Central memory CD8-positive, alpha-beta T cell (primary cell): ENCODE data around the gene CDH20.

Source experiments
- ATAC-seq: fragments of 150-1000 bp; cut with Tn5 transposase; replicated peaks from 2 replicates; pipeline ENCODE4 v1.10.0; 2022; ENCODE audit warnings: mild to moderate bottlenecking, moderate FRiP score, moderate number of reproducible peaks; ENCODE audit not compliant: poor library complexity, severe bottlenecking; ENCODE audit errors: extremely low read depth
- DNase-seq, 2 donors: peaks; one replicate each; pipeline ENCODE4 v3.0.0; 2021; ENCODE audit warnings: low spot score in 2 of 2
- H3K27ac Mint-ChIP-seq: one replicate; pipeline ENCODE4 v1.8.0; 2022; ENCODE audit warnings: low read depth, mild to moderate bottlenecking, moderate library complexity, mixed read lengths
- H3K27me3 Mint-ChIP-seq: one replicate; pipeline ENCODE4 v1.8.0; 2022; ENCODE audit warnings: mixed read lengths
- H3K36me3 Mint-ChIP-seq: one replicate; pipeline ENCODE4 v1.8.0; 2022; ENCODE audit warnings: mild to moderate bottlenecking, moderate library complexity, mixed read lengths; ENCODE audit not compliant: insufficient read depth
- H3K4me1 Mint-ChIP-seq: one replicate; pipeline ENCODE4 v1.8.0; 2022; ENCODE audit warnings: mixed read lengths
- H3K4me3 Mint-ChIP-seq: one replicate; pipeline ENCODE4 v1.8.0; 2022; ENCODE audit warnings: mild to moderate bottlenecking, moderate library complexity, mixed read lengths
- H3K9me3 Mint-ChIP-seq: one replicate; pipeline ENCODE4 v1.8.0; 2022; ENCODE audit warnings: mixed read lengths

Gene CDH20

DNA sequence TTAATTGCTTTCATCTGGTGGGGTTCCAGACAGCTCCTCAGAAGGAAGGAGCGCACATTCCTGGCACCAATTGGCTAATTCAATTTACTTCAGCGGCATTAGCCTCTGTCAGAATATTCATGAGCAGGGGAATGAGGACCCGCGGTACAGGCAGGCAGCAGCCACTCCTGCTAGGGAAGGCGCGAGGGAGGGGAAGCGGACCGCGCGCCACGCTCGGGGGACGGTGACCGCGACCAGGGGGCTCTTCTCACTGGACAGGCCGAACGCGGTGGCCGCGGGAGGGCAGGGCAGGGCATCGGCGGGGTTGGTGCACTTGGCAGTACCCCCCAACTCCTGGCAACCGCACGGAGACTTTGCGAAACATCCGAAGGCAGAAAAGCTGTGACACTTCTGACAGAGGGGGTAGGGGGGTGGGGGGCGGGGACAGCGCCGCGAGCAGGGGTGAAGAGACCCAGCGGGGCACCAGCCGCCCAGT lies at the start of gene CDH20:
CDH20 (plus strand) TSS at position 160 of the 475 bp plus-strand sequence.
- DNase-seq (no peak), ATAC-seq (no peak)
- H3K9me3 Mint-ChIP-seq = peaks cover 5% of the 10 kb centered on the region
- no peaks in the 10 kb centered on the region for H3K36me3 Mint-ChIP-seq
- no peaks in the 10 kb centered on the region for H3K4me1 Mint-ChIP-seq
- H3K4me3 Mint-ChIP-seq = no peak within 1 kb of the TSS
- H3K27me3 Mint-ChIP-seq = peaks cover 15% of the 10 kb centered on the region
- no peak within 1 kb of the TSS for H3K27ac Mint-ChIP-seq

DNA sequence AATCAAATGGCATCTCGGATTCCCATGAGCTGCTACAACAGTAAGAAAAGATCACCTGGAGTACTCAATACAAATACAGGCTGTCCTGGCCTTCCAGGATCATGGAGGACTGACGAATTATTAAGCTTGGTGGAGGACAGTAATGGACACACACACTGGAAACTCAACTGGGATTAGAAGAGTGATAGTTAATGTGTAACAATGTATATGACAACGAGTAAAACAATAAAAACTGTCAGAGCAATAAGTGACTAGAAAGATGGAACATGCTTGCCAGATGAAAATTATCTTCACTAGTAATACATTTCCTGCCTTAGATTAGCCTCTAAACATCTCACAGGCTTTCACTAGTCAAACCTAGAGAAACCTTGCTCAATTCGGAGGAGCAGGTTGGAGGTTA lies 49.2 kb upstream of the CDH20 start:
- H3K4me3 Mint-ChIP-seq = no peak overlapping the region
- DNase-seq = no peak

DNA sequence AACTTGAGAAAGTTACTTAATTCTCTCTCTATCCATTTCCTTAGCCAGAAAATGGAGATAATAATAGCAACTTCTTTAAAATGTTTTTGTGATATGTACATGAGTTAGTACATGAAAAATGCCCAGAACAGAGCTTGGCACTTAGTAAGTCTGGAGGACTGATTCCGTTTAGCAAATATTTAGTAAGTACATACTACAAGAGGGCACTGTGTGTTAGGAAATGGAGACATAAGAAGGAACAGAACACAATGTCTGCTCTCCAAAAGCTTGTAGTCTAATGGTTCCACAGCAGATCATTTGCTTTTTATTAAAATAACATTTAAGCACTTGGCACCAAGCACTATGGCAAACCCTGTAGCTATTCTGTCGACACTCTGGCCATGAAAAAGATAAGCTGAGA lies 47.5 kb upstream of the CDH20 start:
- ATAC-seq = no peak
- Mint-ChIP-seq H3K27ac (no peak overlapping the region), H3K36me3 (no peaks in the 10 kb centered on the region), H3K9me3 (peaks cover 15% of the 10 kb centered on the region), H3K4me1 (no peaks in the 10 kb centered on the region), H3K27me3 (no peaks in the 10 kb centered on the region), H3K4me3 (no peak overlapping the region)
- DNase-seq = no peak

More for the DNA sequence above, 49.2 kb upstream of the CDH20 start:
- Mint-ChIP-seq H3K27me3 (no peaks in the 10 kb centered on the region), H3K27ac (no peak overlapping the region), H3K36me3 (no peaks in the 10 kb centered on the region), H3K4me1 (no peaks in the 10 kb centered on the region), H3K9me3 (peaks cover 24% of the 10 kb centered on the region)
- no peak for ATAC-seq

DNA sequence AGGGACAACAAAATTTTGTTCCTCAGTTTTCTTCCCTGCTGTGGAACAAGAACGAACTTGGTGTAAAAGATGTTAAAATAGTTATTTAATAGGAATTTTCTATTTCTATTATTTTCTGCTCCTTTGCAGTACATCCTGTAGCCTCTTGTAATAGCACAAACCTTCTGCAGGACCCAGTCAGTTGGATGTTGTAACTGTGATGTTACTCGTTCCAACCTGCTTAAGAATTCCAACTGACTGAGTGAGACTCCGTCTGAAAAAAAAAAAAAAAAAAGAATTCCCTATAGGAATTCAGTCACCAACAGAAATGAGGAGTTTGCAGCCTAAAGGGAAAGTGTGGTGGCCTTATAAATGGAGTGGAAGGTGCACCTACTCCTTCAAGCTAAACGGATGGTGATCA lies 46.4 kb upstream of the CDH20 start:
- Mint-ChIP-seq H3K4me1 (no peaks in the 10 kb centered on the region), H3K27me3 (no peaks in the 10 kb centered on the region), H3K4me3 (no peak overlapping the region), H3K9me3 (peaks cover 11% of the 10 kb centered on the region), H3K36me3 (no peaks in the 10 kb centered on the region), H3K27ac (no peak overlapping the region)
- no peak for ATAC-seq
- no peak for DNase-seq

DNA sequence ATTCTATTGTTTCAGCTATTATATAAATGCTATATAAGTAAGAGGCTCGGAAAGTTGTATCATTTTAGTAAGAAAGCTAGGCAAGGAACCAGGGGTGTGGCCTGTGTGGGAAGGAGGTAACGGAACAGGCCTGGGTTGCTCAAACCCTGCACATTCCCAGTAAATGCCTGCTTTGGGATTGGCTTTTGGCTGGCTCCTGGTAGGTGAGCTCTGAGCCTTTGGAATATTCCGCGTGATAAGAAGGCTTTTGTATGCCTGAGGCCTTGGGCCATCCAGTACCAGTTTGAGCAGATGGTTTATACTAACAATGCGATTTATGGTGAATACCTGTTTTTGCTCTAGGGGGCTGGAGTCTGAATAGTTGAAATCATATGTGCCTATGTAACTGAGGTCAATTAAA lies 42.6 kb upstream of the CDH20 start:
- ATAC-seq (no peak), DNase-seq (no peak)
- Mint-ChIP-seq H3K27ac (no peak overlapping the region), H3K4me3 (no peak overlapping the region), H3K9me3 (peaks cover 5% of the 10 kb centered on the region), H3K4me1 (no peaks in the 10 kb centered on the region), H3K27me3 (no peaks in the 10 kb centered on the region), H3K36me3 (no peaks in the 10 kb centered on the region)

DNA sequence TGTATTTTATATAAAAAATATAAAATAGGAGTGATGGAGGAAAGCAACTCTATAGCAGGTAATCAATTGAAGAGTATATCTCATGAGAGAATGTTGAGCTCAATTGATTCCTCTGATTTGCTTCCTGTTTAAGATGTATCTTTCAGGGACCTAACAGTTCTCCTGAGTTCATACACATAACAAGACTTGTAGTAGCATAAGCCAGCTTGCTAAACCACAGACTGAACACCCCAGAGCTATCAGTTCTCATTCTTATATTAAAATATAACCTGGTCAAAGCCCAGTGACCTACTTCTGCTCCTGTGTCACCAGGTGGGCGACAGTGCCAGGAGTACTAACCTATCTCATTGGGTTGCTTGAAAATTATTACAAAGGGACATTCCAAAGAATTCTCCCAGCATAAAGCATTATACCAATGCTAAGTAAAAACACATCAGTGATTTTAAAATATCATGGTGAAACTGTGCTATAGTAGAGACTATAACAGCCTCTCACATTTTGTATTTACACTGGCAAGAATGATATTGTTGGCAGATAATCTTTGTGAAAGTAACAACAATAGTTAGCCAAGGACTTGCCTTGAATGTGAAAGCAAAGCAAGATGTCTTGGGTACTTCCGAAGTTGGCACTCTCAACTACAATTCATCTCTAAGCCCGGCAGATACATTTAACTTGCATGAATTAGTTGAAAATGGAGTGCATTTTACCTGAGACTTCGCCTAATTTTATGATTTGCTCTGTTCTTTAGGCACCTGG lies 40.8 kb upstream of the CDH20 start:
- H3K36me3 Mint-ChIP-seq = no peaks in the 10 kb centered on the region
- H3K4me1 Mint-ChIP-seq = no peaks in the 10 kb centered on the region
- peaks cover 12% of the 10 kb centered on the region for H3K9me3 Mint-ChIP-seq
- no peak overlapping the region for H3K27ac Mint-ChIP-seq
- ATAC-seq (no peak), DNase-seq (no peak)
- H3K27me3 Mint-ChIP-seq = no peaks in the 10 kb centered on the region
- H3K4me3 Mint-ChIP-seq = no peak overlapping the region

DNA sequence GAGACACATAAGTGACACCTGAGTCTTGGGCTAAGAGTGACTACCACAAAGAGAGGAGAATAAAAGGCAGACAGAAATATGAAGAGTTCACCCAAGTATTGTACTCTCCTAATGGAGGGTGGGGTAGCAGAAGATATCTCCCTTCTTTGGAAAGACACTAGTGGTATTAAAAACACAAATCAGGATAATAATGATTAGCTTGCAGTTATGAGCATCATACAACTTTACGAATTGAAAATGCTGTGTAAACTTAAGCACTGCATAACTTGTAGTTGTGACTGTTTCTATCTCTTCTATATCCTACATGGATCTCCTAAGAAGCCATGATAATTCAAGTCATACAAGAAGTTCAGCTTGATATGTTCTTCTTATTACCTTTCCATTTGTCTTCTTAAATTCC lies 38.1 kb upstream of the CDH20 start:
- no peak overlapping the region for H3K27ac Mint-ChIP-seq
- H3K36me3 Mint-ChIP-seq = no peaks in the 10 kb centered on the region
- ATAC-seq = no peak
- no peak for DNase-seq
- no peak overlapping the region for H3K4me3 Mint-ChIP-seq
- no peaks in the 10 kb centered on the region for H3K27me3 Mint-ChIP-seq
- peaks cover 13% of the 10 kb centered on the region for H3K9me3 Mint-ChIP-seq
- H3K4me1 Mint-ChIP-seq = no peaks in the 10 kb centered on the region

DNA sequence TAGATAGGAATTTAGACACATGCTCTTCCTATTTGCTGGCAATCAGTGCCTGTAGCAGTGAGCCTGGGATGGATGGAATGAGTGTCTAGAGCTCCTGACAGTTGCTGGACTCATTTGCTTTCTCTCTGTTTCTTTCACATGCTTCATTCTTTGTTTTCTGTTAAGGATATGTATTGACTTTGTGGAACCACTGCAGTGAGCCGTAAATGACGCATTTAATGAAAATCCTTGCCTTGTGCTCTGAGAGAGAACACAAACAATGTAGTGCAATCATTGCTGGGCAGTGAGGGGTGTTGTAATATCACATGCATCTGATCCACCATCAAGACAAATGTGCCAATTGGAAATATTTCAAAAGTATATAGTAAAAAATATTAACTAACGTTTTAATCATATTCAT lies 25.2 kb upstream of the CDH20 start:
- ATAC-seq (no peak), DNase-seq (no peak)
- H3K4me3 Mint-ChIP-seq = no peak overlapping the region
- no peaks in the 10 kb centered on the region for H3K9me3 Mint-ChIP-seq
- no peak overlapping the region for H3K27ac Mint-ChIP-seq
- no peaks in the 10 kb centered on the region for H3K36me3 Mint-ChIP-seq
- H3K27me3 Mint-ChIP-seq = no peaks in the 10 kb centered on the region
- no peaks in the 10 kb centered on the region for H3K4me1 Mint-ChIP-seq

DNA sequence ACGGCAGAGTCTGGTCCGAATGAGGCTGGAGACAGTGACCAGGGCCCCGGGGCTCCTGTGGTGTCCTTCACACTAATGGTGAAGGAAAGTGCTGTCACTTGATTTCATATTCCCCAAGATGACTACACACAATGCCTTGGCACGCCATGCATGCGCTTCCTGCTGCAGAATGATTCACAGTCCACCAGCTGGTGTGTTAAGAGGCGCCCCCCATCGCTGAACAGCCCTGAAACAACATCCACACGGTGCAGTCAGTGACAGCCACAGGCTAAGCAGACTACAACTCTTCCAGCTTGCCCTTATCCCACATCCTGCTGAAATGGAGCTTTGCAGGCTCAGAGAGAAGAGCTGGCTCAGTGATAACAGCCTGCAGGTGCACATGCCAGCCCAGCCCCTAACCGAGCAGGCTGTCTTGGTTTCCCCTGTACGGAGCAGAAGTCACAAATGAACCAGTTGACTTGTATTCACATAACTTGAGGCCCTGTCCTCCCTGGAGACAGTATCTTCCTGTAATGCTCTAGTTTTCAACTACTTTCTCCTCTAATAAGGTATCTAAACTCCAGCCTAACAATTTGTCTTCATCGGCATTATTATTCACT lies 24.3 kb upstream of the CDH20 start:
- Mint-ChIP-seq H3K36me3 (no peaks in the 10 kb centered on the region), H3K9me3 (no peaks in the 10 kb centered on the region), H3K27ac (no peak overlapping the region), H3K27me3 (no peaks in the 10 kb centered on the region), H3K4me1 (no peaks in the 10 kb centered on the region), H3K4me3 (no peak overlapping the region)
- ATAC-seq = no peak
- DNase-seq = no peak

DNA sequence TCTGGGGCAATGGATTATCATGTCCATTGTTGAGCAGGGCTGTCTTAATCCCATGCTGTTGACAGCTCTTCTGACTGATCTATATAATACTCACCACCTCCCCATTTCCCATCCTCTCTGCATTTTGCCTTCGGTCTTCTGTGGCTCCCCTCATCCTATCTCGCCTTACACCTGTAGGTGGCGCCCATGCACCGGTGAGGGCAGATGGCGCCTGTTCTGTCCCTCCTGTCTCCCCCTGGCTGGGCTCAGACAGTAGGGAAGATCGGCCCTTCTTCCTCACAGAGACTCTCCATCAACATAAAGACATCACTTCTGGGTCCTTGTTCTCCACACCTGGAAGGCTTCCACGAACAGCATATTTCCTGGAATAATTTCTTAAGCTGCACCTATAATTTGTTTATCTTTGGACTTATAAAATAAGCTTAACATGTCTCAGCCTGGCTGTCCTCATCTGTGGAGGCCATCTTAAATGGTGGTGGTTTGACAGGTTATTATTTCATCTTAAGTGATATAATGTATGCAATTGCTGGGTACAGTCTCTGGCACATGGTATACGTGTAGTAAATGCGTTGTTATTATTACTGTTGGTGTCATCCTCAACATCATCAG lies 10.9 kb upstream of the CDH20 start:
- ATAC-seq (no peak), DNase-seq (no peak)

DNA sequence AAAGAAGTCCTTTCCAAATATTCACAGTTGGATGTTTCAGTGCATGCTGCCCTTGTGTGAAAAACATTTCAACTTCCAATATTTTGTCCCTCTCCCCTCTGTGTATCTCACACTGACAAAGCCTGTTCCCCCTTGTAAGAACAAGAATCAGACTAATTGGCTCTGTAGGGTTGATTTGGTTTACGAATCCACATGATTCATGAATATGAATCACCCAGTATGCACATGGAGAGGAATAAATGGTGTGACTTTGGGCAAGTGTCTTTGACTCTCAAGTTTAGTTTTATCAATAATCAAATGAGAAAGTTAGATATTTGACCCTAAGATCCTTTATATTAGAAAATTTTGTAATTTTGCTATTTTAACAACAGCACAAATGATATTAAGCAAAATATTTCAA lies 9.3 kb upstream of the CDH20 start:
- Mint-ChIP-seq H3K4me1 (no peaks in the 10 kb centered on the region), H3K9me3 (peaks cover 14% of the 10 kb centered on the region), H3K27me3 (no peaks in the 10 kb centered on the region), H3K27ac (no peak overlapping the region), H3K4me3 (no peak overlapping the region), H3K36me3 (no peaks in the 10 kb centered on the region)
- ATAC-seq (no peak), DNase-seq (no peak)

More for the DNA sequence above, 10.9 kb upstream of the CDH20 start:
- no peak overlapping the region for H3K4me3 Mint-ChIP-seq
- no peaks in the 10 kb centered on the region for H3K36me3 Mint-ChIP-seq
- no peaks in the 10 kb centered on the region for H3K27me3 Mint-ChIP-seq
- no peaks in the 10 kb centered on the region for H3K4me1 Mint-ChIP-seq
- no peak overlapping the region for H3K27ac Mint-ChIP-seq
- H3K9me3 Mint-ChIP-seq = peaks cover 22% of the 10 kb centered on the region

DNA sequence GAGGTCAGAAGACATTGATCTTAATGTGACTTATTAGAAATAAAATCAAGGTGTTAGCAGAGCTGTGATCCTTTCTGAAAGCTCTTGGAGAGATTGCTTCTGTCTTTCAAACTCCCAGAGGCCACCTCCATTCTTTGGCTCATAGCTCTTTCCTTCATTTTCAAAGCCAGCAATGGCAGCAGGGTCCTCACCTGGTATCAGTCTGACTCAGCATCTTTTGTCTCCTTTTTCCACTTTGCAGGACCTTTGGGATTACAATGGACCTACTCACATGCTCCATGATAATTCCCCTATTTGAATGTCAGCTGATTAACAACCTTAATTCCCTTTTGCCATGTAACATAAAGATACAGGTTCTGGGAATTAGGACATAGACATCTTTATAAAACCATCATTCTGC lies 6.8 kb upstream of the CDH20 start:
- Mint-ChIP-seq H3K27ac (no peak overlapping the region), H3K9me3 (peaks cover 5% of the 10 kb centered on the region), H3K27me3 (no peaks in the 10 kb centered on the region)

DNA sequence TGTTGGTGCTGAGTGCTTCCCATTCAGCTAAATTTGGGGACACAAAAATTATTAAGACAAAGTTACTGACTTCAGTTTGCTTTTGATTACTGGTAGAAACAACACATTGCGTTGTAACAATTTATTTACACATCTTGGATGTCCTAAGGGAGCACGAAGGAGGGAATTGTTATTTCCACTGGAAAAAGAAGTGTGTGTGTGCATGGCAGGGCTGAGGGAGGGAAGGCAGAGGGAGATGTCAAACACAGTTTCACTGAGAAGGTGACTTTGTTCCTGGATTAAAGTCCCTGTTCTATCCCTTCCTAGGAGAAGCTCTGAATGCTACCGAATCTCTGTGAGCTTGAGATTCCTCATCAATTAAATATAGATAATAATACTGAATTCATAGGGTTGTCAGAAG lies 3.8 kb upstream of the CDH20 start:
- ATAC-seq (no peak), DNase-seq (no peak)
- Mint-ChIP-seq H3K27ac (no peak overlapping the region), H3K27me3 (peaks cover 3% of the 10 kb centered on the region), H3K4me3 (no peak overlapping the region), H3K9me3 (peaks cover 5% of the 10 kb centered on the region), H3K4me1 (no peaks in the 10 kb centered on the region), H3K36me3 (no peaks in the 10 kb centered on the region)

More for the DNA sequence above, 6.8 kb upstream of the CDH20 start:
- DNase-seq = no peak
- ATAC-seq = no peak
- Mint-ChIP-seq H3K4me3 (no peak overlapping the region), H3K36me3 (no peaks in the 10 kb centered on the region), H3K4me1 (no peaks in the 10 kb centered on the region)
